ENCODE results near the gene FCSK. TPM values are rescaled to one million over a fixed set of nuclear protein-coding genes. Genes with fewer than 3 reads are reported as not detected.

Gene FCSK
- total RNA-seq, 3 donors from 2014 or later (not counting 1 experiment from before 2014, with no cell fraction given): 28.5 to 33.0 (median 29.6) TPM

DNA sequence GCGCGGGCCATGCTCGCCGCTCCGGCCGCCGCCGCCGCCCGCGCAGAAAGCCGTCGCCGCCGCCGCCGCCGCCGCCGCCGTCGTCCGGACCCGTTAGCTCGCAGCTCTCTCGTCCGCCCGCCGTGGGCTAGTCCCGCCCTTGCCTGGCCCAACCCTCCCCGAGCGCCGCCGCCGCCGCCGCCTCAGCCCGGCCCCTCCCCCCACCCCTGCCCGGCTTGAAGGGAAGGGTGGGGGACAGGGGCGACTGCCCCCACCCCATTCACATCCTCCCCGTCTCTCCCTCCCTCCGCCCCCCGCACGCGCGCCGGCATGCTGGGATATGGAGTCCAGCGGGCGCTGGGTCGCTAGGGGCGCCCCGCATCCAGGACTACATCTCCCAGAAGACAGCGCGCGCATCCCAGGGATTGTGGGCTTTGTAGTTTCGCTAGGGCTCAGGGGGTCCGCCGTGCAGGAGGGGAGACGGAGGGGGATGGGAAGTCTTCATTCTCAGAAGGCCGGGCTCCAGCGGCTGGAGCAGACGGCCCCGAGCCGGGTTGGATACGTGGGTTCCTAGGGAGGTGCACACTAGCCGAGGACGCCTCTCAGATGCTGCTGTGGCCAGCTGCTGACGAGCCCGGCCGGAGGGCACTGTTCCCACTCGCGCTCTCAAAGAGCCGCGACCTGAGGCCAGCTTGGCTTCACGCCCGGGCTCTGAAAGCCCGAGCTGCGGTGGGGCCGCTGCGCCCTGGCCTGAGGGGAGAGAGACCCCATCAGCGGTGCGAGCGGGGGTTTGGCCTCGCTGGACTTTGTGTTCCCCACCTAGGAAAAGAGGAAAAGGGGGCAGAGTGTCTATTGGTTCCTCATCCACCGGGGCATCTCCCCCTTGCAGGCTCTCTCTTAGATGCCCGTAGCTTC is 15.2 kb upstream of the FCSK start, which contains the start of gene ST3GAL2:
TSS of gene ST3GAL2 (minus strand) at position 132 of the 894 bp plus-strand sequence. CDS start 40,570 bp downstream, outside the sequence.
- Histone ChIP-seq H3K9me3 (ENCODE audit: control insufficient read depth, insufficient read depth, low read length) (no peaks in the 10 kb centered on the region), H3K27ac (ENCODE audit: low read length) (peak within 1 kb of the TSS; percentile 41), H3K36me3 (ENCODE audit: control insufficient read depth, insufficient read depth, low read length) (no peaks in the 10 kb centered on the region), H3K27me3 (ENCODE audit: control insufficient read depth, insufficient read depth, low read length) (no peaks in the 10 kb centered on the region), H3K4me3 (ENCODE audit: low read length) (peak within 1 kb of the TSS; percentile 66), H3K4me1 (ENCODE audit: control insufficient read depth, insufficient read depth, low read length) (peaks cover 25% of the 10 kb centered on the region)
- TF ChIP-seq, protein P1, sequence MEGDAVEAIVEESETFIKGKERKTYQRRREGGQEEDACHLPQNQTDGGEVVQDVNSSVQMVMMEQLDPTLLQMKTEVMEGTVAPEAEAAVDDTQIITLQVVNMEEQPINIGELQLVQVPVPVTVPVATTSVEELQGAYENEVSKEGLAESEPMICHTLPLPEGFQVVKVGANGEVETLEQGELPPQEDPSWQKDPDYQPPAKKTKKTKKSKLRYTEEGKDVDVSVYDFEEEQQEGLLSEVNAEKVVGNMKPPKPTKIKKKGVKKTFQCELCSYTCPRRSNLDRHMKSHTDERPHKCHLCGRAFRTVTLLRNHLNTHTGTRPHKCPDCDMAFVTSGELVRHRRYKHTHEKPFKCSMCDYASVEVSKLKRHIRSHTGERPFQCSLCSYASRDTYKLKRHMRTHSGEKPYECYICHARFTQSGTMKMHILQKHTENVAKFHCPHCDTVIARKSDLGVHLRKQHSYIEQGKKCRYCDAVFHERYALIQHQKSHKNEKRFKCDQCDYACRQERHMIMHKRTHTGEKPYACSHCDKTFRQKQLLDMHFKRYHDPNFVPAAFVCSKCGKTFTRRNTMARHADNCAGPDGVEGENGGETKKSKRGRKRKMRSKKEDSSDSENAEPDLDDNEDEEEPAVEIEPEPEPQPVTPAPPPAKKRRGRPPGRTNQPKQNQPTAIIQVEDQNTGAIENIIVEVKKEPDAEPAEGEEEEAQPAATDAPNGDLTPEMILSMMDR (IDR thresholded peaks at IDR 0.05): no peak
- H3K27ac Mint-ChIP-seq: peak within 1 kb of the TSS; percentile 74 to 89
- H3K4me3 Mint-ChIP-seq: peak within 1 kb of the TSS; percentile 96
- ATAC-seq: peak; percentile 96 to 99 (median 96)
- H3K4me1 Mint-ChIP-seq: peaks cover 19 to 24% of the 10 kb centered on the region in 2 donors
- 1% methylated on average over 78 of the region's 86 CpGs for WGBS (ENCODE audit: insufficient coverage)
- H3K9me3 Mint-ChIP-seq: no peaks in the 10 kb centered on the region
- intact Hi-C loops (cut with micrococcal nuclease): loop anchor here (1.0 to 5.0 kb wide), 4 partner anchors 15 to 84 kb away; partner anchors contain the start of genes COG4, FCSK and SF3B3
- DNase-seq: peak; percentile 85 to 95
- no peaks in the 10 kb centered on the region for H3K36me3 Mint-ChIP-seq
- no peaks in the 10 kb centered on the region for H3K27me3 Mint-ChIP-seq (ENCODE audit: low read depth in 2 of 2)

DNA sequence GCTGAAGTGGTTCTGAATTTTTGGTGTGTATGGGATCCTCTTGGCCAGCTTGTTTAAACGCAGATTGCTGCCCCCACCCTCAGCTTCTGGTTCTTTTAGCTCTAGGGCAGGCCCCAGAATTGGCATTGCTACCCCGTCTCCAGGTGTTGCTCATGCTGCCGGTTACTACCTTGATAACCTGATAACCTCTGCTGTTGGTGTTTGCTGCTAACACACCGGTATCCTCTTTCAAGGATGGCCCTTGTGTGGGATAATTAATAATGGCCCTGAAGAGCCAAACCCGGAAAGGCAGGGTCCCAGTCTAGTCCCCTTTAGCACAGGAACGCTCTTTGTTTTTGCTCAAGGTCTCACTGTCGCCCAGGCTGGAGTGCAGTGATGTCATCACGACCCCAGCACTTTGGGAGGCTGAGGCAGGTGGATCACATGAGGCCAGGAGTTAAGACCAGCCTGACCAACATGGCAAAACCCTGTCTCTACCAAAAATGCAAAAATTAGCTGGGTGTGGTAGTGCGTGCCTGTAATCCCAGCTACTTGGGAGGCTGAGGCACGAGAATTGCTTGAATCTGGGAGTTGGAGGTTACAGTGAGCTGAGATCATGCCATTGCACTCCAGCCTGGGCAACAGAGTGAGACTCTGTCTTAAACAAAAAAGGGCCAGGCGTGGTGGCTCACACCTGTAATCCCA is 14.2 kb upstream of the FCSK start:
- H3K4me1 ChIP-seq (ENCODE audit: control insufficient read depth, insufficient read depth, low read length): peaks cover 25% of the 10 kb centered on the region
- TF ChIP-seq, protein P1 (IDR thresholded peaks at IDR 0.05): no peak
- no peak overlapping the region for H3K4me3 ChIP-seq (ENCODE audit: low read length)
- H3K36me3 ChIP-seq (ENCODE audit: control insufficient read depth, insufficient read depth, low read length): no peaks in the 10 kb centered on the region
- DNase-seq (no peak), ATAC-seq (no peak)
- H3K27ac ChIP-seq (ENCODE audit: low read length): no peak overlapping the region
- intact Hi-C loops (cut with micrococcal nuclease): no loop called here
- 88% methylated on average over 11 of the region's 11 CpGs for WGBS (ENCODE audit: insufficient coverage)
- no peaks in the 10 kb centered on the region for H3K27me3 ChIP-seq (ENCODE audit: control insufficient read depth, insufficient read depth, low read length)
- H3K4me1 Mint-ChIP-seq: peaks cover 19 to 24% of the 10 kb centered on the region in 2 donors
- no peaks in the 10 kb centered on the region for H3K27me3 Mint-ChIP-seq (ENCODE audit: low read depth in 2 of 2)
- peak overlapping the region; percentile 91 for H3K4me3 Mint-ChIP-seq
- no peaks in the 10 kb centered on the region for H3K9me3 Mint-ChIP-seq
- no peaks in the 10 kb centered on the region for H3K9me3 ChIP-seq (ENCODE audit: control insufficient read depth, insufficient read depth, low read length)
- peak overlapping the region; percentile 63 to 89 for H3K27ac Mint-ChIP-seq
- H3K36me3 Mint-ChIP-seq: no peaks in the 10 kb centered on the region

DNA sequence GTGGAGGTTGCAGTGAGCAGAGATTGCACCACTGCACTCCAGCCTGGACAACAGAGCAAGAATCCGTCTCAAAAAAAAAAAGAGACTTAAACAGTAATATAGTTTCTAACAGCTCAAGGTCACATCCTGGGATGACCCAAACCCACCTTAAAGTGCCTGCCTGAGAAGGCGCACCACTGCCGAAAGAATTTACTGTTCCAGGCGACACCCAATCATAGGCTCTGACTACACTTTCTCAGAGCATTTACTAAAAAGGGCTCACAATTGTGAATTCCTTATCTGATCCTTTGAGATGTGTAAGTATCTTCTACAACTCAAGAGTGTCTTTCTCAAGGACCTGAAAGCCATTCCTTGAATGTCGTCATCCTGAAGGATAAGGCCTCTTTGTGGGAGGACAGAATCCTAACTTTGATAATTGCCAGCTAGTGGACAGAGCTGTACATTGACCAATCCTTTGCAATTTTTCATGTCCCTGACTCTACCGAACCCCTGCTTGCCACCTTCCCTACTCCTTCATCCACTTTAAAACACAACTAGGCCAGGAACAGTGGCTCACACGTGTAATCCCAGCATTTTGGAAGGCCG is 12.9 kb upstream of the FCSK start:
- Mint-ChIP-seq H3K27me3 (ENCODE audit: low read depth in 2 of 2) (no peaks in the 10 kb centered on the region), H3K36me3 (no peaks in the 10 kb centered on the region), H3K9me3 (no peaks in the 10 kb centered on the region), H3K4me1 (peaks cover 17 to 21% of the 10 kb centered on the region in 2 donors), H3K27ac (no peak overlapping the region), H3K4me3 (peak overlapping the region; percentile 35)
- H3K27ac ChIP-seq (ENCODE audit: low read length): no peak overlapping the region
- intact Hi-C loops (cut with micrococcal nuclease): no loop called here
- DNase-seq (no peak), ATAC-seq (no peak)
- H3K4me1 ChIP-seq (ENCODE audit: control insufficient read depth, insufficient read depth, low read length): peaks cover 25% of the 10 kb centered on the region
- 91% methylated on average over 8 of the region's 8 CpGs for WGBS (ENCODE audit: insufficient coverage)
- no peaks in the 10 kb centered on the region for H3K27me3 ChIP-seq (ENCODE audit: control insufficient read depth, insufficient read depth, low read length)
- H3K9me3 ChIP-seq (ENCODE audit: control insufficient read depth, insufficient read depth, low read length): no peaks in the 10 kb centered on the region
- H3K36me3 ChIP-seq (ENCODE audit: control insufficient read depth, insufficient read depth, low read length): no peaks in the 10 kb centered on the region
- no peak overlapping the region for H3K4me3 ChIP-seq (ENCODE audit: low read length)
- TF ChIP-seq, protein P1 (IDR thresholded peaks at IDR 0.05): no peak

Data from natural killer cell (primary cell).